ENCODE measurements around the gene KL. TPM values are rescaled to one million over a fixed set of nuclear protein-coding genes. Genes with fewer than 3 reads are reported as not detected.

The KL gene
- total and polyA plus RNA-seq, 2 experiments from 2014 or later, result 0.03 TPM; not detected in 1

- DNase-seq (ENCODE audit: low spot score) (no peak), ATAC-seq (no peak)
- H3K9me2 ChIP-seq (ENCODE audit: insufficient read depth), result peaks cover 10% of the 10 kb centered on the region; the same call in 1 of the 2 replicates
- no peaks in the 10 kb centered on the region for H3F3A ChIP-seq (replicated peaks; ENCODE audit: low read depth)
- H3K4me1 ChIP-seq (ENCODE audit: insufficient read depth), result peaks cover 15% of the 10 kb centered on the region; the same call in 1 of the 2 replicates
- no peaks in the 10 kb centered on the region for H3K79me2 ChIP-seq (replicated peaks; ENCODE audit: insufficient read depth)
- no peaks in the 10 kb centered on the region for H4K20me1 ChIP-seq (replicated peaks; ENCODE audit: insufficient read depth)
- peaks cover 5% of the 10 kb centered on the region; the same call in 1 of the 3 replicates for H3K9me3 Mint-ChIP-seq
- H3K36me3 Mint-ChIP-seq (ENCODE audit: low read depth), result no peaks in the 10 kb centered on the region
- H3K27me3 Mint-ChIP-seq (ENCODE audit: insufficient read depth, low read depth, poor library complexity), result peaks cover 4% of the 10 kb centered on the region
- no peak overlapping the region for H3K4me3 Mint-ChIP-seq
- H3K4me3 ChIP-seq, result no peak overlapping the region
- H2AFZ ChIP-seq, result 0 out of 2 replicates have a peak overlapping the region, but pooled peaks have one; percentile 66
- H3K27me3 ChIP-seq (ENCODE audit: insufficient read depth), result no peaks in the 10 kb centered on the region
- no peaks in the 10 kb centered on the region for H3K36me3 ChIP-seq (ENCODE audit: insufficient read depth)
- H3K4me1 Mint-ChIP-seq, result peaks cover 15% of the 10 kb centered on the region
- H3K27ac Mint-ChIP-seq, result no peak overlapping the region
- H3K27ac ChIP-seq (ENCODE audit: low read depth), result no peak overlapping the region
- no peak overlapping the region for H3K4me2 ChIP-seq
- TF ChIP-seq ZNF331 (CRISPR knock-in tag; IDR thresholded peaks at IDR 0.05; ENCODE audit: low read depth) (no peak), EZH2 (IDR thresholded peaks at IDR 0.05; ENCODE audit: low read depth, unreplicated experiment) (no peak), CREB1 (CRISPR knock-in tag; IDR thresholded peaks at IDR 0.05; ENCODE audit: low read depth) (no peak), POLR2AphosphoS5 (IDR thresholded peaks at IDR 0.05; ENCODE audit: low read depth) (no peak)
These were observed 73.1 kb downstream of the KL start for GRCh38 chr13:33089311-33089710.

- H3K4me3 Mint-ChIP-seq, result no peak overlapping the region
- H3K36me3 ChIP-seq (ENCODE audit: insufficient read depth), result no peaks in the 10 kb centered on the region
- peaks cover 14% of the 10 kb centered on the region for H3K9me2 ChIP-seq (ENCODE audit: insufficient read depth)
- H3K4me3 ChIP-seq, result no peak overlapping the region
- peak overlapping the region; percentile 56; the same call in 1 of the 2 replicates for H2AFZ ChIP-seq
- H3K27me3 ChIP-seq (ENCODE audit: insufficient read depth), result no peaks in the 10 kb centered on the region
- H3K27ac Mint-ChIP-seq, result no peak overlapping the region
- no peak overlapping the region for H3K27ac ChIP-seq (ENCODE audit: low read depth)
- no peaks in the 10 kb centered on the region for H3K79me2 ChIP-seq (replicated peaks; ENCODE audit: insufficient read depth)
- H3K36me3 Mint-ChIP-seq (ENCODE audit: low read depth), result no peaks in the 10 kb centered on the region
- no peaks in the 10 kb centered on the region for H4K20me1 ChIP-seq (replicated peaks; ENCODE audit: insufficient read depth)
- H3K27me3 Mint-ChIP-seq (ENCODE audit: insufficient read depth, low read depth, poor library complexity), result peaks cover 4% of the 10 kb centered on the region
- ATAC-seq, result no peak
- no peak overlapping the region for H3K4me2 ChIP-seq
- DNase-seq (ENCODE audit: low spot score), result no peak
- H3K4me1 ChIP-seq (ENCODE audit: insufficient read depth), result peaks cover 15% of the 10 kb centered on the region; the same call in 1 of the 2 replicates
- H3F3A ChIP-seq (replicated peaks; ENCODE audit: low read depth), result no peaks in the 10 kb centered on the region
- peaks cover 15% of the 10 kb centered on the region for H3K4me1 Mint-ChIP-seq
- H3K9me3 Mint-ChIP-seq, result peaks cover 5% of the 10 kb centered on the region; the same call in 1 of the 3 replicates
- TF ChIP-seq CTCF (conservative IDR thresholded peaks at IDR 0.05; ENCODE audit: low read depth in 2 of 2) (no peak), ZNF462 (CRISPR knock-in tag; IDR thresholded peaks at IDR 0.05) (no peak), POLR2AphosphoS5 (IDR thresholded peaks at IDR 0.05; ENCODE audit: low read depth) (no peak), STAT1 (IDR thresholded peaks at IDR 0.05; ENCODE audit: unreplicated experiment) (no peak), ZNF331 (CRISPR knock-in tag; IDR thresholded peaks at IDR 0.05; ENCODE audit: low read depth) (no peak), EZH2phosphoT487 (IDR thresholded peaks at IDR 0.05; ENCODE audit: unreplicated experiment) (no peak), REST (IDR thresholded peaks at IDR 0.05; ENCODE audit: unreplicated experiment) (no peak)
These were observed 74.7 kb downstream of the KL start for GRCh38 chr13:33090755-33091414.
